CD14-positive monocyte (primary cell): ENCODE results near the gene SLC38A5. TPM values are rescaled to one million over a fixed set of nuclear protein-coding genes. Genes with fewer than 3 reads are reported as not detected.

ENCODE experiments used
- DNase-seq, 3 donors: peaks; one replicate each; pipeline ENCODE4 v3.0.0-alpha.2; 2011 to 2022
- H2AFZ ChIP-seq: 2 replicates; pipeline ENCODE4 v1.6.0; 2012; ENCODE audit warnings: mild to moderate bottlenecking, low read depth, low read length, inconsistent platforms; ENCODE audit not compliant: insufficient read depth, poor library complexity, severe bottlenecking
- H3K27ac ChIP-seq, 2 donors: 1 replicate in 1 of 2; 2 replicates in 1 of 2; pipeline ENCODE4 v1.5.1; 2012 to 2013; ENCODE audit warnings: low read length in 2 of 2, control low read depth in 1 of 2, inconsistent platforms in 1 of 2, low read depth in 1 of 2, mild to moderate bottlenecking in 1 of 2
- H3K27me3 ChIP-seq, 2 donors: one replicate each; pipeline versions ENCODE4 v1.6.0 to v1.6.1; 2011 to 2013; ENCODE audit warnings: low read length in 2 of 2; ENCODE audit not compliant: control insufficient read depth in 2 of 2, insufficient read depth in 2 of 2
- H3K36me3 ChIP-seq, 2 donors: replicated peaks in 1 of 2; 1 replicate in 1 of 2; 2 replicates in 1 of 2; pipeline versions ENCODE4 v1.5.1 to v1.6.1; 2012 to 2013; ENCODE audit warnings: low read length in 2 of 2, control low read depth in 1 of 2, inconsistent platforms in 1 of 2, mild to moderate bottlenecking in 1 of 2; ENCODE audit not compliant: insufficient read depth in 2 of 2, control insufficient read depth in 1 of 2
- H3K4me1 ChIP-seq, 2 donors: 1 replicate in 1 of 2; 2 replicates in 1 of 2; pipeline versions ENCODE4 v1.5.1 to v1.6.1; 2012 to 2013; ENCODE audit warnings: low read length in 2 of 2, control low read depth in 1 of 2, inconsistent platforms in 1 of 2, mild to moderate bottlenecking in 1 of 2, moderate library complexity in 1 of 2; ENCODE audit not compliant: insufficient read depth in 2 of 2, control insufficient read depth in 1 of 2
- H3K4me2 ChIP-seq: replicated peaks from 2 replicates; pipeline ENCODE3; 2012; ENCODE audit warnings: low read length, moderate library complexity, mild to moderate bottlenecking; ENCODE audit not compliant: poor library complexity, severe bottlenecking; ENCODE audit errors: extremely low read depth
- H3K4me3 ChIP-seq, 3 experiments: fragments of 200-600 bp in 1 of 3; sonication (generic) in 1 of 3; replicated peaks in 1 of 3; 1 replicate in 2 of 3; 2 replicates in 1 of 3; pipeline ENCODE4 v1.5.1; 2011 to 2013; ENCODE audit warnings: low read length in 3 of 3, mild to moderate bottlenecking in 3 of 3, control low read depth in 2 of 3, low read depth in 2 of 3, inconsistent platforms in 1 of 3, moderate library complexity in 1 of 3
- H3K79me2 ChIP-seq: 2 replicates; pipeline ENCODE4 v1.6.0; 2012; ENCODE audit warnings: mild to moderate bottlenecking, control low read depth, inconsistent platforms, low read length, moderate library complexity; ENCODE audit not compliant: insufficient read depth
- H3K9ac ChIP-seq: 2 replicates; pipeline ENCODE4 v1.6.0; 2017; ENCODE audit warnings: low read length, mild to moderate bottlenecking; ENCODE audit not compliant: insufficient read depth, poor library complexity, severe bottlenecking
- H3K9me3 ChIP-seq, 2 donors: replicated peaks in 1 of 2; 1 replicate in 1 of 2; 2 replicates in 1 of 2; pipeline versions ENCODE4 v1.5.1 to v1.6.1; 2012 to 2013; ENCODE audit warnings: low read length in 2 of 2, control low read depth in 1 of 2; ENCODE audit not compliant: control insufficient read depth in 1 of 2, insufficient read depth in 1 of 2
- H4K20me1 ChIP-seq: 2 replicates; pipeline ENCODE4 v1.6.0; 2012; ENCODE audit warnings: mild to moderate bottlenecking, low read length, control low read depth, moderate library complexity; ENCODE audit not compliant: insufficient read depth
- H3K27ac Mint-ChIP-seq, 7 donors: one replicate each; pipeline ENCODE4 v1.8.0; 2020; ENCODE audit warnings: mild to moderate bottlenecking in 7 of 7, mixed read lengths in 7 of 7, moderate library complexity in 6 of 7, inconsistent platforms in 2 of 7
- H3K27me3 Mint-ChIP-seq, 3 donors: one replicate each; pipeline ENCODE4 v1.8.0; 2021 to 2022; ENCODE audit warnings: low read depth in 3 of 3, mild to moderate bottlenecking in 3 of 3, mixed read lengths in 3 of 3, moderate library complexity in 3 of 3, inconsistent platforms in 1 of 3
- H3K36me3 Mint-ChIP-seq, 2 donors: one replicate each; pipeline ENCODE4 v1.8.0; 2020; ENCODE audit warnings: mixed read lengths in 2 of 2, inconsistent platforms in 1 of 2, mild to moderate bottlenecking in 1 of 2
- H3K4me1 Mint-ChIP-seq: one replicate; pipeline ENCODE4 v1.8.0; 2020; ENCODE audit warnings: mild to moderate bottlenecking, mixed read lengths
- H3K4me3 Mint-ChIP-seq, 2 donors: one replicate each; pipeline ENCODE4 v1.8.0; 2020; ENCODE audit warnings: mild to moderate bottlenecking in 2 of 2, mixed read lengths in 2 of 2, moderate library complexity in 1 of 2
- H3K9me3 Mint-ChIP-seq, 7 donors: one replicate each; pipeline ENCODE4 v1.8.0; 2020 to 2022; ENCODE audit warnings: mixed read lengths in 7 of 7, mild to moderate bottlenecking in 6 of 7, moderate library complexity in 6 of 7, inconsistent platforms in 2 of 7
- CTCF ChIP-seq: fragments of 200-600 bp; IDR thresholded peaks from one replicate; pipeline ENCODE4 v1.8.0; 2022; ENCODE audit warnings: antibody characterized with exemption, mild to moderate bottlenecking
- WGBS: methylation state at CpG from one replicate; pipeline ENCODE4 v1.1.5; 2013; ENCODE audit warnings: missing lambda C conversion rate; ENCODE audit not compliant: insufficient coverage; 5-methylcytosine and 5-hydroxymethylcytosine counted together
- intact Hi-C, 2 donors: fragments of 100-400 bp; cut with micrococcal nuclease; formaldehyde crosslinking; loops; one replicate each; pipeline versions ENCODE4 v1.15.0 to v1.15.1; 2023
- polyA plus RNA-seq, 3 donors: library from polyadenylated mRNA; depleted of rRNA in 1 of 3; unstranded in 2 of 3; stranded (reverse) in 1 of 3; fragments of 300-500 nt in 2 of 3; fragments of >200 nt in 1 of 3; fragmentation: Illumina TruSeq in 2 of 3; gene quantifications; 1 replicate in 2 of 3; 2 replicates in 1 of 3; pipeline ENCODE4 v1.2.3, GENCODE V29; 2012 to 2021

SLC38A5 gene
- polyA plus RNA-seq, 3 donors, result 0.60 to 0.94 (median 0.69) TPM

GRCh38 chrX:48515842-48516241 is 45.8 kb upstream of the SLC38A5 start:
- Histone ChIP-seq H3K4me3 (no peak overlapping the region), H3K4me1 (no peaks in the 10 kb centered on the region), H3K27me3 (no peaks in the 10 kb centered on the region), H3K9me3 (no peaks in the 10 kb centered on the region), H3K36me3 (no peaks in the 10 kb centered on the region), H3K79me2 (no peaks in the 10 kb centered on the region), H4K20me1 (no peaks in the 10 kb centered on the region), H3K27ac (no peak overlapping the region), H2AFZ (no peak overlapping the region), H3K9ac (no peak overlapping the region), H3K4me2 (no peak overlapping the region)
- peaks cover 0 to 2% (median 0%) of the 10 kb centered on the region in 7 donors for H3K9me3 Mint-ChIP-seq
- intact Hi-C loops, result no loop called here
- peaks cover 0 to 3% (median 0%) of the 10 kb centered on the region in 3 donors for H3K27me3 Mint-ChIP-seq
- DNase-seq, result no peak
- WGBS, result 100% methylated on average over 7 of the region's 10 CpGs
- no peak overlapping the region for H3K4me3 Mint-ChIP-seq
- peaks cover 4% of the 10 kb centered on the region for H3K4me1 Mint-ChIP-seq
- TF ChIP-seq CTCF, result no peak
- peak overlapping the region in 1 of 7 donors; percentile 79 for H3K27ac Mint-ChIP-seq
- H3K36me3 Mint-ChIP-seq, result peaks cover 12 to 22% of the 10 kb centered on the region in 2 donors

GRCh38 chrX:48514868-48515460 is 44.9 kb upstream of the SLC38A5 start:
- Histone ChIP-seq H3K79me2 (no peaks in the 10 kb centered on the region), H4K20me1 (no peaks in the 10 kb centered on the region), H3K4me1 (no peaks in the 10 kb centered on the region), H3K36me3 (no peaks in the 10 kb centered on the region), H3K4me2 (no peak overlapping the region), H2AFZ (no peak overlapping the region), H3K4me3 (no peak overlapping the region), H3K27ac (no peak overlapping the region), H3K27me3 (no peaks in the 10 kb centered on the region), H3K9ac (no peak overlapping the region), H3K9me3 (no peaks in the 10 kb centered on the region)
- Mint-ChIP-seq H3K4me3 (no peak overlapping the region), H3K27ac (peak overlapping the region in 1 of 7 donors; percentile 37), H3K36me3 (peaks cover 12 to 23% of the 10 kb centered on the region in 2 donors), H3K9me3 (no peaks in the 10 kb centered on the region), H3K27me3 (peaks cover 0 to 4% (median 0%) of the 10 kb centered on the region in 3 donors), H3K4me1 (peaks cover 1% of the 10 kb centered on the region)
- intact Hi-C loops, result no loop called here
- DNase-seq, result no peak
- WGBS, result 100% methylated on average over 5 of the region's 9 CpGs
- no peak for TF ChIP-seq CTCF
